ENCODE data around the gene IL17RD. TPM values are rescaled to one million over a fixed set of nuclear protein-coding genes. Genes with fewer than 3 reads are reported as not detected.

Gene IL17RD
- total RNA-seq, 5 donors from 2014 or later (not counting 1 experiment from before 2014, with no cell fraction given), result 0.05 to 0.38 (median 0.10) TPM; not detected in 1

- POLR2A ChIA-PET, result no interaction called here
- H3K36me3 ChIP-seq (ENCODE audit: control insufficient read depth in 2 of 2, extremely low read depth in 1 of 2, insufficient read depth in 1 of 2, low read length in 1 of 2), result no peaks in the 10 kb centered on the region
- no peaks in the 10 kb centered on the region for H3K9me3 Mint-ChIP-seq
- CTCF ChIA-PET, result interaction anchor here (0.6 to 1.1 kb wide), 3 partner anchors 72 to 756 kb away, joined by 3 to 6 read pairs (median 4); no protein-coding TSS in a partner anchor
- H3K27me3 ChIP-seq (replicated peaks in 1 of 2; ENCODE audit: control insufficient read depth in 2 of 2, extremely low read depth in 1 of 2, insufficient read depth in 2 of 2, low read length in 1 of 2), result peaks cover 0 to 6% of the 10 kb centered on the region in 2 experiments
- no peaks in the 10 kb centered on the region for H3K4me1 ChIP-seq (ENCODE audit: control insufficient read depth in 1 of 2, extremely low read depth in 1 of 2, insufficient read depth in 2 of 2, low read length in 2 of 2)
- no peaks in the 10 kb centered on the region for H3K36me3 Mint-ChIP-seq
- H3K4me3 ChIP-seq (ENCODE audit: control insufficient read depth in 1 of 2, extremely low read depth in 1 of 2, low read length in 1 of 2), result no peak overlapping the region
- no peak overlapping the region for H3K27ac Mint-ChIP-seq
- H3K4me3 Mint-ChIP-seq, result no peak overlapping the region
- H3K27ac ChIP-seq (ENCODE audit: low read length), result no peak overlapping the region
- 52% methylated on average over 2 of the region's 7 CpGs for WGBS (ENCODE audit: insufficient coverage)
- no peaks in the 10 kb centered on the region for H3K27me3 Mint-ChIP-seq
- DNase-seq, result peak in 30 of 35 experiments; percentile 7 to 72 (median 34)
- no peaks in the 10 kb centered on the region for H3K9me3 ChIP-seq
- H3K4me1 Mint-ChIP-seq, result peaks cover 0 to 3% (median 2%) of the 10 kb centered on the region in 3 donors
- peak; percentile 66 to 72 (median 70) for ATAC-seq (replicated peaks in 1 of 4)
Observed at GRCh38 chr3:57100046-57100695, 65.0 kb downstream of the IL17RD start.

GRCh38 chr3:57098418-57099310 lies 66.5 kb downstream of the IL17RD start:
- no peak for ATAC-seq (replicated peaks in 1 of 4)
- ChIA-PET POLR2A (no interaction called here), CTCF (no interaction called here)
- no peak overlapping the region for H3K27ac Mint-ChIP-seq
- H3K36me3 ChIP-seq (ENCODE audit: control insufficient read depth in 2 of 2, extremely low read depth in 1 of 2, insufficient read depth in 1 of 2, low read length in 1 of 2), result no peaks in the 10 kb centered on the region
- H3K4me3 Mint-ChIP-seq, result no peak overlapping the region
- H3K36me3 Mint-ChIP-seq, result no peaks in the 10 kb centered on the region
- H3K4me1 Mint-ChIP-seq, result peaks cover 0 to 3% (median 2%) of the 10 kb centered on the region in 3 donors
- H3K27ac ChIP-seq (ENCODE audit: low read length), result no peak overlapping the region
- no peaks in the 10 kb centered on the region for H3K27me3 Mint-ChIP-seq
- H3K27me3 ChIP-seq (replicated peaks in 1 of 2; ENCODE audit: control insufficient read depth in 2 of 2, extremely low read depth in 1 of 2, insufficient read depth in 2 of 2, low read length in 1 of 2), result peaks cover 0 to 6% of the 10 kb centered on the region in 2 experiments
- DNase-seq, result no peak
- no peaks in the 10 kb centered on the region for H3K9me3 ChIP-seq
- no peaks in the 10 kb centered on the region for H3K9me3 Mint-ChIP-seq
- no peak overlapping the region for H3K4me3 ChIP-seq (ENCODE audit: control insufficient read depth in 1 of 2, extremely low read depth in 1 of 2, low read length in 1 of 2)
- no peaks in the 10 kb centered on the region for H3K4me1 ChIP-seq (ENCODE audit: control insufficient read depth in 1 of 2, extremely low read depth in 1 of 2, insufficient read depth in 2 of 2, low read length in 2 of 2)
- 80% methylated on average over 1 of the region's 6 CpGs for WGBS (ENCODE audit: insufficient coverage)

GRCh38 chr3:57097536-57097935 lies 67.6 kb downstream of the IL17RD start:
- no peak overlapping the region for H3K4me3 Mint-ChIP-seq

GRCh38 chr3:57095363-57095762 lies 69.8 kb downstream of the IL17RD start:
- POLR2A ChIA-PET, result no interaction called here
- Histone ChIP-seq H3K9me3 (no peaks in the 10 kb centered on the region), H3K27me3 (replicated peaks in 1 of 2; ENCODE audit: control insufficient read depth in 2 of 2, extremely low read depth in 1 of 2, insufficient read depth in 2 of 2, low read length in 1 of 2) (peaks cover 0 to 6% of the 10 kb centered on the region in 2 experiments), H3K4me1 (ENCODE audit: control insufficient read depth in 1 of 2, extremely low read depth in 1 of 2, insufficient read depth in 2 of 2, low read length in 2 of 2) (no peaks in the 10 kb centered on the region), H3K36me3 (ENCODE audit: control insufficient read depth in 2 of 2, extremely low read depth in 1 of 2, insufficient read depth in 1 of 2, low read length in 1 of 2) (no peaks in the 10 kb centered on the region), H3K27ac (ENCODE audit: low read length) (no peak overlapping the region), H3K4me3 (ENCODE audit: control insufficient read depth in 1 of 2, extremely low read depth in 1 of 2, low read length in 1 of 2) (no peak overlapping the region)
- H3K9me3 Mint-ChIP-seq, result no peaks in the 10 kb centered on the region
- H3K36me3 Mint-ChIP-seq, result no peaks in the 10 kb centered on the region
- H3K4me3 Mint-ChIP-seq, result no peak overlapping the region
- ATAC-seq (replicated peaks in 1 of 4) (no peak), DNase-seq (no peak)
- H3K27ac Mint-ChIP-seq, result no peak overlapping the region
- H3K27me3 Mint-ChIP-seq, result no peaks in the 10 kb centered on the region
- CTCF ChIA-PET, result interaction anchor here (0.9 to 1.7 kb wide), 2 partner anchors 9 kb away, joined by 3 read pairs; no protein-coding TSS in a partner anchor
- H3K4me1 Mint-ChIP-seq, result peaks cover 0 to 3% (median 2%) of the 10 kb centered on the region in 3 donors
- WGBS (ENCODE audit: insufficient coverage), result 50% methylated on average over 1 of the region's 5 CpGs

More at GRCh38 chr3:57097536-57097935, 67.6 kb downstream of the IL17RD start:
- ATAC-seq (replicated peaks in 1 of 4) (no peak), DNase-seq (no peak)
- H3K27ac ChIP-seq (ENCODE audit: low read length), result no peak overlapping the region
- peaks cover 0 to 3% (median 2%) of the 10 kb centered on the region in 3 donors for H3K4me1 Mint-ChIP-seq
- no peaks in the 10 kb centered on the region for H3K4me1 ChIP-seq (ENCODE audit: control insufficient read depth in 1 of 2, extremely low read depth in 1 of 2, insufficient read depth in 2 of 2, low read length in 2 of 2)
- H3K27ac Mint-ChIP-seq, result no peak overlapping the region
- no peak overlapping the region for H3K4me3 ChIP-seq (ENCODE audit: control insufficient read depth in 1 of 2, extremely low read depth in 1 of 2, low read length in 1 of 2)
- H3K27me3 Mint-ChIP-seq, result no peaks in the 10 kb centered on the region
- H3K9me3 Mint-ChIP-seq, result no peaks in the 10 kb centered on the region
- POLR2A ChIA-PET, result no interaction called here
- no peaks in the 10 kb centered on the region for H3K36me3 Mint-ChIP-seq
- H3K9me3 ChIP-seq, result no peaks in the 10 kb centered on the region
- WGBS (ENCODE audit: insufficient coverage), result 95% methylated on average over 20 of the region's 23 CpGs
- peaks cover 0 to 6% of the 10 kb centered on the region in 2 experiments for H3K27me3 ChIP-seq (replicated peaks in 1 of 2; ENCODE audit: control insufficient read depth in 2 of 2, extremely low read depth in 1 of 2, insufficient read depth in 2 of 2, low read length in 1 of 2)
- no peaks in the 10 kb centered on the region for H3K36me3 ChIP-seq (ENCODE audit: control insufficient read depth in 2 of 2, extremely low read depth in 1 of 2, insufficient read depth in 1 of 2, low read length in 1 of 2)
- CTCF ChIA-PET, result no interaction called here

GRCh38 chr3:57094575-57094974 lies 70.6 kb downstream of the IL17RD start:
- no peak overlapping the region for H3K27ac ChIP-seq (ENCODE audit: low read length)
- H3K27ac Mint-ChIP-seq, result no peak overlapping the region
- no peaks in the 10 kb centered on the region for H3K36me3 Mint-ChIP-seq
- ATAC-seq (replicated peaks in 1 of 4) (no peak), DNase-seq (no peak)
- POLR2A ChIA-PET, result no interaction called here
- no peaks in the 10 kb centered on the region for H3K4me1 Mint-ChIP-seq
- no peaks in the 10 kb centered on the region for H3K9me3 ChIP-seq
- H3K4me3 Mint-ChIP-seq, result no peak overlapping the region
- 76% methylated on average over 2 of the region's 4 CpGs for WGBS (ENCODE audit: insufficient coverage)
- no peaks in the 10 kb centered on the region for H3K36me3 ChIP-seq (ENCODE audit: control insufficient read depth in 2 of 2, extremely low read depth in 1 of 2, insufficient read depth in 1 of 2, low read length in 1 of 2)
- CTCF ChIA-PET, result interaction anchor here in 1 of 2 donors (1.7 kb wide), 1 partner anchor 9 kb away, joined by 3 read pairs; no protein-coding TSS in a partner anchor
- H3K27me3 ChIP-seq (replicated peaks in 1 of 2; ENCODE audit: control insufficient read depth in 2 of 2, extremely low read depth in 1 of 2, insufficient read depth in 2 of 2, low read length in 1 of 2), result peaks cover 0 to 9% of the 10 kb centered on the region in 2 experiments
- H3K9me3 Mint-ChIP-seq, result no peaks in the 10 kb centered on the region
- H3K27me3 Mint-ChIP-seq, result no peaks in the 10 kb centered on the region
- no peaks in the 10 kb centered on the region for H3K4me1 ChIP-seq (ENCODE audit: control insufficient read depth in 1 of 2, extremely low read depth in 1 of 2, insufficient read depth in 2 of 2, low read length in 2 of 2)
- H3K4me3 ChIP-seq (ENCODE audit: control insufficient read depth in 1 of 2, extremely low read depth in 1 of 2, low read length in 1 of 2), result no peak overlapping the region

- no peaks in the 10 kb centered on the region for H3K27me3 Mint-ChIP-seq
- no peak overlapping the region for H3K4me3 ChIP-seq (ENCODE audit: control insufficient read depth in 1 of 2, extremely low read depth in 1 of 2, low read length in 1 of 2)
- H3K9me3 Mint-ChIP-seq, result no peaks in the 10 kb centered on the region
- no peaks in the 10 kb centered on the region for H3K36me3 ChIP-seq (ENCODE audit: control insufficient read depth in 2 of 2, extremely low read depth in 1 of 2, insufficient read depth in 1 of 2, low read length in 1 of 2)
- H3K4me1 Mint-ChIP-seq, result no peaks in the 10 kb centered on the region
- no peaks in the 10 kb centered on the region for H3K4me1 ChIP-seq (ENCODE audit: control insufficient read depth in 1 of 2, extremely low read depth in 1 of 2, insufficient read depth in 2 of 2, low read length in 2 of 2)
- H3K9me3 ChIP-seq, result no peaks in the 10 kb centered on the region
- H3K27ac Mint-ChIP-seq, result no peak overlapping the region
- no peaks in the 10 kb centered on the region for H3K36me3 Mint-ChIP-seq
- no peak overlapping the region for H3K27ac ChIP-seq (ENCODE audit: low read length)
- H3K27me3 ChIP-seq (replicated peaks in 1 of 2; ENCODE audit: control insufficient read depth in 2 of 2, extremely low read depth in 1 of 2, insufficient read depth in 2 of 2, low read length in 1 of 2), result peaks cover 0 to 10% of the 10 kb centered on the region in 2 experiments
- ChIA-PET POLR2A (no interaction called here), CTCF (interaction anchor here in 1 of 2 donors (1.7 kb wide), 1 partner anchor 10 kb away, joined by 3 read pairs; no protein-coding TSS in a partner anchor)
- WGBS (ENCODE audit: insufficient coverage), result 55% methylated on average over 2 of the region's 6 CpGs
- ATAC-seq (replicated peaks in 1 of 4) (no peak), DNase-seq (no peak)
- H3K4me3 Mint-ChIP-seq, result no peak overlapping the region
Observed at GRCh38 chr3:57093971-57094535, 71.1 kb downstream of the IL17RD start.
